CD4-positive, alpha-beta memory T cell (primary cell): ENCODE data around the gene TLE6. TPM values are rescaled to one million over a fixed set of nuclear protein-coding genes. Genes with fewer than 3 reads are reported as not detected.
A peak's percentile ranks its signal among the peaks of the same experiment; 100 is the strongest.
"Not testable (repeated sequence)": the region's sequence is repeated elsewhere in the genome, so short reads cannot be mapped to it uniquely, and the experiment has no call there.

Experiments
- CTCF ChIA-PET: fragments of 350-600 bp; sonication (Branson Sonifier 250); formaldehyde crosslinking; loops from one replicate; lab custom pipeline; 2021; ENCODE audit warnings: inconsistent platforms; ENCODE audit not compliant: partially characterized antibody; lab: Charles Lee
- POLR2A ChIA-PET: fragments of 350-600 bp; sonication (Branson Sonifier 250); formaldehyde crosslinking; loops from one replicate; lab custom pipeline; 2021; ENCODE audit not compliant: partially characterized antibody; lab: Charles Lee
- DNase-seq, 5 donors: peaks; one replicate each; pipeline versions ENCODE4 v3.0.0 to v3.0.0-alpha.2; 2020 to 2022; ENCODE audit warnings: mixed read lengths in 1 of 5
- H3K27ac ChIP-seq: one replicate; pipeline ENCODE4 v1.7.0; 2013; ENCODE audit warnings: low read depth, low read length
- H3K27me3 ChIP-seq: 2 replicates; pipeline ENCODE4 v1.7.0; 2013; ENCODE audit warnings: mild to moderate bottlenecking, low read length, moderate library complexity; ENCODE audit not compliant: insufficient read depth
- H3K36me3 ChIP-seq: 2 replicates; pipeline ENCODE4 v1.7.0; 2013; ENCODE audit warnings: mild to moderate bottlenecking, low read length, moderate library complexity; ENCODE audit not compliant: insufficient read depth
- H3K4me1 ChIP-seq: 2 replicates; pipeline ENCODE4 v1.7.0; 2013; ENCODE audit warnings: mild to moderate bottlenecking, low read length, moderate library complexity; ENCODE audit not compliant: insufficient read depth
- H3K4me3 ChIP-seq, 2 donors: one replicate each; pipeline ENCODE4 v1.7.0; 2013; ENCODE audit warnings: low read length in 2 of 2, mild to moderate bottlenecking in 1 of 2
- H3K9me3 ChIP-seq, 2 donors: one replicate each; pipeline ENCODE4 v1.7.0; 2013; ENCODE audit warnings: low read length in 2 of 2, control low read depth in 1 of 2; ENCODE audit not compliant: control insufficient read depth in 1 of 2
- H3K27ac Mint-ChIP-seq, 7 donors: one replicate each; pipeline ENCODE4 v1.8.0; 2020 to 2021; ENCODE audit warnings: mixed read lengths in 7 of 7, mild to moderate bottlenecking in 6 of 7, inconsistent platforms in 3 of 7, moderate library complexity in 3 of 7
- H3K27me3 Mint-ChIP-seq, 2 donors: one replicate each; pipeline ENCODE4 v1.8.0; 2020 to 2021; ENCODE audit warnings: mixed read lengths in 2 of 2
- H3K36me3 Mint-ChIP-seq, 2 donors: one replicate each; pipeline ENCODE4 v1.8.0; 2020 to 2021; ENCODE audit warnings: mixed read lengths in 2 of 2, inconsistent platforms in 1 of 2, mild to moderate bottlenecking in 1 of 2
- H3K4me1 Mint-ChIP-seq, 4 donors: one replicate each; pipeline ENCODE4 v1.8.0; 2020 to 2021; ENCODE audit warnings: mixed read lengths in 4 of 4, mild to moderate bottlenecking in 1 of 4
- H3K4me3 Mint-ChIP-seq, 8 donors: one replicate each; pipeline ENCODE4 v1.8.0; 2020 to 2021; ENCODE audit warnings: mixed read lengths in 8 of 8, mild to moderate bottlenecking in 7 of 8, moderate library complexity in 6 of 8, inconsistent platforms in 3 of 8
- H3K9me3 Mint-ChIP-seq, 8 donors: one replicate each; pipeline ENCODE4 v1.8.0; 2020 to 2021; ENCODE audit warnings: mixed read lengths in 8 of 8, mild to moderate bottlenecking in 5 of 8, inconsistent platforms in 3 of 8, moderate library complexity in 1 of 8
- intact Hi-C: fragments of 100-400 bp; cut with micrococcal nuclease; formaldehyde crosslinking; loops from one replicate; pipeline ENCODE4 v1.15.1; 2023
- polyA plus RNA-seq, 2 donors: library from polyadenylated mRNA; unstranded; fragments of 300-500 nt; fragmentation: Illumina TruSeq; gene quantifications; one replicate each; pipeline ENCODE4 v1.2.3, GENCODE V29; 2021
- total RNA-seq, 2 experiments: library from RNA; stranded (reverse); gene quantifications; one replicate each; pipeline ENCODE4 v1.2.3, GENCODE V29; 2021

Gene TLE6
- total and polyA plus RNA-seq, 4 experiments from 2014 or later: not detected

GRCh38 chr19:2962018-2962670 is 15.2 kb upstream of the TLE6 start:
- Histone ChIP-seq H3K9me3 (no peaks in the 10 kb centered on the region), H3K27me3 (no peaks in the 10 kb centered on the region), H3K4me1 (no peaks in the 10 kb centered on the region), H3K27ac (no peak overlapping the region), H3K4me3 (no peak overlapping the region), H3K36me3 (no peaks in the 10 kb centered on the region)
- intact Hi-C loops: loop anchor here (1.0 kb wide), 7 partner anchors 11 to 248 kb away; no protein-coding TSS in a partner anchor
- no peaks in the 10 kb centered on the region for H3K27me3 Mint-ChIP-seq
- POLR2A ChIA-PET: interaction anchor here (0.7 to 1.4 kb wide), 2 partner anchors 74 to 99 kb away, joined by 3 to 7 read pairs; no protein-coding TSS in a partner anchor
- H3K9me3 Mint-ChIP-seq: no peaks in the 10 kb centered on the region
- peak overlapping the region; percentile 48 to 92 (median 85) for H3K27ac Mint-ChIP-seq
- H3K36me3 Mint-ChIP-seq: no peaks in the 10 kb centered on the region
- H3K4me3 Mint-ChIP-seq: peak overlapping the region in 2 of 8 donors; percentile 16 to 17
- peaks cover 4 to 6% (median 5%) of the 10 kb centered on the region in 4 donors for H3K4me1 Mint-ChIP-seq
- CTCF ChIA-PET: interaction anchor here (0.6 to 23.2 kb wide), 13 partner anchors 11 to 284 kb away, joined by 3 to 375 read pairs (median 7); no protein-coding TSS in a partner anchor
- DNase-seq: peak; percentile 72 to 80 (median 77)

GRCh38 chr19:2963122-2963521 is 14.2 kb upstream of the TLE6 start:
- Mint-ChIP-seq H3K36me3 (no peaks in the 10 kb centered on the region), H3K9me3 (no peaks in the 10 kb centered on the region), H3K27me3 (no peaks in the 10 kb centered on the region), H3K4me1 (peaks cover 4 to 6% (median 5%) of the 10 kb centered on the region in 4 donors), H3K27ac (no peak overlapping the region), H3K4me3 (no peak overlapping the region)
- no peaks in the 10 kb centered on the region for H3K4me1 ChIP-seq
- H3K27ac ChIP-seq: no peak overlapping the region
- no peaks in the 10 kb centered on the region for H3K36me3 ChIP-seq
- H3K27me3 ChIP-seq: no peaks in the 10 kb centered on the region
- POLR2A ChIA-PET: interaction anchor here (1.4 kb wide), 1 partner anchor 73 kb away, joined by 7 read pairs; no protein-coding TSS in a partner anchor
- H3K9me3 ChIP-seq: no peaks in the 10 kb centered on the region
- no peak overlapping the region for H3K4me3 ChIP-seq
- intact Hi-C loops: no loop called here
- no peak for DNase-seq
- CTCF ChIA-PET: interaction anchor here (0.7 to 23.2 kb wide), 12 partner anchors 12 to 248 kb away, joined by 3 to 375 read pairs (median 7); no protein-coding TSS in a partner anchor

- H3K36me3 Mint-ChIP-seq, H3K27me3 ChIP-seq, POLR2A ChIA-PET, H3K9me3 ChIP-seq, DNase-seq, H3K4me1 ChIP-seq, H3K27me3 Mint-ChIP-seq, intact Hi-C loops, H3K4me1 Mint-ChIP-seq, H3K9me3 Mint-ChIP-seq, H3K27ac Mint-ChIP-seq, H3K4me3 ChIP-seq, H3K27ac ChIP-seq, H3K36me3 ChIP-seq: not testable (repeated sequence)
- CTCF ChIA-PET: interaction anchor here (1.2 to 23.2 kb wide), 7 partner anchors 12 to 200 kb away, joined by 4 to 375 read pairs (median 12); no protein-coding TSS in a partner anchor
- H3K4me3 Mint-ChIP-seq: peak overlapping the region in 1 of 8 donors; percentile 45
Measured at GRCh38 chr19:2963631-2964030, 13.7 kb upstream of the TLE6 start.

GRCh38 chr19:2964874-2965273 is 12.5 kb upstream of the TLE6 start:
- ChIA-PET CTCF (interaction anchor here (1.1 to 23.2 kb wide), 5 partner anchors 14 to 245 kb away, joined by 3 to 375 read pairs (median 5); no protein-coding TSS in a partner anchor), POLR2A (interaction anchor here (0.6 to 0.9 kb wide), 2 partner anchors 139 to 1506 kb away, joined by 3 to 5 read pairs; no protein-coding TSS in a partner anchor)

GRCh38 chr19:2967972-2968371 is 9.4 kb upstream of the TLE6 start:
- H3K27me3 ChIP-seq: no peaks in the 10 kb centered on the region
- Mint-ChIP-seq H3K36me3 (no peaks in the 10 kb centered on the region), H3K9me3 (no peaks in the 10 kb centered on the region), H3K4me1 (no peaks in the 10 kb centered on the region), H3K4me3 (no peak overlapping the region), H3K27ac (no peak overlapping the region), H3K27me3 (no peaks in the 10 kb centered on the region)
- H3K27ac ChIP-seq: no peak overlapping the region
- ChIA-PET CTCF (interaction anchor here (0.7 to 23.2 kb wide), 5 partner anchors 10 to 139 kb away, joined by 3 to 375 read pairs (median 4); no protein-coding TSS in a partner anchor), POLR2A (interaction anchor here (0.8 kb wide), 1 partner anchor 93 kb away, joined by 3 read pairs; no protein-coding TSS in a partner anchor)
- intact Hi-C loops: no loop called here
- no peaks in the 10 kb centered on the region for H3K36me3 ChIP-seq
- no peaks in the 10 kb centered on the region for H3K9me3 ChIP-seq
- DNase-seq: no peak
- no peak overlapping the region for H3K4me3 ChIP-seq
- H3K4me1 ChIP-seq: no peaks in the 10 kb centered on the region

More at GRCh38 chr19:2964874-2965273, 12.5 kb upstream of the TLE6 start:
- H3K27ac Mint-ChIP-seq: no peak overlapping the region
- Histone ChIP-seq H3K4me1 (no peaks in the 10 kb centered on the region), H3K9me3 (no peaks in the 10 kb centered on the region), H3K27me3 (no peaks in the 10 kb centered on the region), H3K4me3 (no peak overlapping the region), H3K27ac (no peak overlapping the region), H3K36me3 (no peaks in the 10 kb centered on the region)
- no peaks in the 10 kb centered on the region for H3K27me3 Mint-ChIP-seq
- intact Hi-C loops: no loop called here
- peaks cover 4 to 6% (median 5%) of the 10 kb centered on the region in 4 donors for H3K4me1 Mint-ChIP-seq
- DNase-seq: no peak
- no peaks in the 10 kb centered on the region for H3K9me3 Mint-ChIP-seq
- H3K4me3 Mint-ChIP-seq: no peak overlapping the region
- H3K36me3 Mint-ChIP-seq: no peaks in the 10 kb centered on the region

GRCh38 chr19:2969104-2969504 is 8.3 kb upstream of the TLE6 start:
- Histone ChIP-seq H3K36me3 (no peaks in the 10 kb centered on the region), H3K27me3 (no peaks in the 10 kb centered on the region), H3K9me3 (no peaks in the 10 kb centered on the region), H3K4me1 (no peaks in the 10 kb centered on the region), H3K4me3 (no peak overlapping the region), H3K27ac (no peak overlapping the region)
- Mint-ChIP-seq H3K4me1 (peaks cover 0 to under 1% (median 0%) of the 10 kb centered on the region in 4 donors), H3K4me3 (no peak overlapping the region), H3K27ac (no peak overlapping the region), H3K9me3 (no peaks in the 10 kb centered on the region), H3K27me3 (no peaks in the 10 kb centered on the region), H3K36me3 (no peaks in the 10 kb centered on the region)
- no peak for DNase-seq
- ChIA-PET CTCF (interaction anchor here (1.1 to 23.2 kb wide), 4 partner anchors 11 to 138 kb away, joined by 3 to 375 read pairs (median 4); no protein-coding TSS in a partner anchor), POLR2A (no interaction called here)
- intact Hi-C loops: no loop called here

- DNase-seq: no peak
- Mint-ChIP-seq H3K4me3 (no peak overlapping the region), H3K27ac (no peak overlapping the region), H3K36me3 (no peaks in the 10 kb centered on the region), H3K27me3 (no peaks in the 10 kb centered on the region), H3K9me3 (no peaks in the 10 kb centered on the region), H3K4me1 (peaks cover 0 to 7% (median 5%) of the 10 kb centered on the region in 4 donors)
- Histone ChIP-seq H3K27ac (no peak overlapping the region), H3K36me3 (no peaks in the 10 kb centered on the region), H3K9me3 (no peaks in the 10 kb centered on the region), H3K27me3 (no peaks in the 10 kb centered on the region), H3K4me1 (no peaks in the 10 kb centered on the region), H3K4me3 (no peak overlapping the region)
- ChIA-PET POLR2A (no interaction called here), CTCF (interaction anchor here (0.6 to 23.2 kb wide), 3 partner anchors 100 to 625 kb away, joined by 3 to 375 read pairs (median 3); no protein-coding TSS in a partner anchor)
- intact Hi-C loops: no loop called here
Measured at GRCh38 chr19:2970201-2970835, 7.0 kb upstream of the TLE6 start.
